Left lung (tissue), 10 donors: ENCODE data around the gene C4orf36. TPM values are rescaled to one million over a fixed set of nuclear protein-coding genes. Genes with fewer than 3 reads are reported as not detected.

Experiments used
- ATAC-seq: fragments of 200-7000 bp; cut with Tn5 transposase; one replicate; pipeline ENCODE4 v1.9.1; 2020; ENCODE audit warnings: moderate library complexity
- DNase-seq, 4 donors: peaks; one replicate each; pipeline ENCODE4 v3.0.0-alpha.2; 2013 to 2020
- H3K27ac ChIP-seq, 2 donors: fragments of 200-600 bp; sonication (generic) in 1 of 2; one replicate each; pipeline versions ENCODE4 v1.5.0 to v1.8.0; 2020 to 2021
- H3K27me3 ChIP-seq, 2 donors: fragments of 200-600 bp; sonication (generic) in 1 of 2; one replicate each; pipeline versions ENCODE4 v1.5.0 to v1.8.0; 2020 to 2021
- H3K36me3 ChIP-seq, 2 donors: fragments of 200-600 bp; sonication (generic) in 1 of 2; one replicate each; pipeline versions ENCODE4 v1.5.0 to v1.8.0; 2020 to 2021
- H3K4me1 ChIP-seq, 2 donors: fragments of 200-600 bp; one replicate each; pipeline ENCODE4 v1.8.0; 2021
- H3K4me3 ChIP-seq, 2 donors: fragments of 200-600 bp; sonication (generic) in 1 of 2; one replicate each; pipeline versions ENCODE4 v1.5.0 to v1.8.0; 2020 to 2021; ENCODE audit warnings: mild to moderate bottlenecking in 1 of 2
- H3K9me3 ChIP-seq, 2 donors: fragments of 200-600 bp; sonication (generic) in 1 of 2; one replicate each; pipeline versions ENCODE4 v1.5.0 to v1.8.0; 2020 to 2021
- CTCF ChIP-seq, 2 donors: fragments of 200-600 bp; sonication (generic) in 1 of 2; IDR thresholded peaks; one replicate each; pipeline versions ENCODE4 v1.5.0 to v1.8.0; 2021; ENCODE audit warnings: antibody characterized with exemption in 2 of 2
- intact Hi-C, 2 donors: fragments of 100-400 bp; cut with DNase I; formaldehyde crosslinking; loops; one replicate each; pipeline versions ENCODE4 v1.11.2 to v1.14.2; 2022
- polyA plus RNA-seq, 6 donors: library from polyadenylated mRNA; unstranded; fragments of 120-200 nt; gene quantifications; one replicate each; pipeline ENCODE4 v1.2.1, GENCODE V29; 2013; ENCODE audit not compliant: insufficient read length in 6 of 6
- total RNA-seq, 2 donors: library from RNA; stranded (reverse); fragmentation: NEBNext Ultra II Directional; extraction: Animal tissue kit (Norgen Biotek cat#: 25700); gene quantifications; one replicate each; pipeline ENCODE4 v1.2.1, GENCODE V29; 2021
- donor health status: DM: no; HTN: yes; CAD: no.
- donor health status: DM: no; HTN: no; CAD: no.

The C4orf36 gene
- total and polyA plus RNA-seq, 8 donors: 1.7 to 11.4 (median 10.1) TPM

- DNase-seq (no peak), ATAC-seq (no peak)
- no peak overlapping the region for H3K4me3 ChIP-seq
- TF ChIP-seq CTCF (IDR thresholded peaks at IDR 0.05): no peak
- peaks cover 0 to 8% of the 10 kb centered on the region in 2 donors for H3K4me1 ChIP-seq
- H3K9me3 ChIP-seq: no peaks in the 10 kb centered on the region
- no peaks in the 10 kb centered on the region for H3K27me3 ChIP-seq
- intact Hi-C loops: no loop called here
- no peaks in the 10 kb centered on the region for H3K36me3 ChIP-seq
- H3K27ac ChIP-seq: no peak overlapping the region
These were observed 9.6 kb upstream of the C4orf36 start for GRCh38 chr4:86901864-86902263.

- ATAC-seq: no peak
- TF ChIP-seq CTCF (IDR thresholded peaks at IDR 0.05): no peak
- no peaks in the 10 kb centered on the region for H3K36me3 ChIP-seq
These were observed 6.3 kb upstream of the C4orf36 start for GRCh38 chr4:86898562-86898961.

GRCh38 chr4:86896596-86896995 is 4.4 kb upstream of the C4orf36 start:
- Histone ChIP-seq H3K27ac (no peak overlapping the region), H3K9me3 (no peaks in the 10 kb centered on the region), H3K27me3 (peaks cover 0 to 14% of the 10 kb centered on the region in 2 donors), H3K4me3 (no peak overlapping the region), H3K4me1 (peaks cover 0 to 25% of the 10 kb centered on the region in 2 donors), H3K36me3 (no peaks in the 10 kb centered on the region)
- DNase-seq (no peak), ATAC-seq (no peak)
- TF ChIP-seq CTCF (IDR thresholded peaks at IDR 0.05): no peak
- intact Hi-C loops: loop anchor here in 1 of 2 donors (5.0 kb wide), 1 partner anchor 399 kb away; no protein-coding TSS in a partner anchor

More at GRCh38 chr4:86898562-86898961, 6.3 kb upstream of the C4orf36 start:
- intact Hi-C loops: loop anchor here in 1 of 2 donors (5.0 kb wide), 1 partner anchor 401 kb away; no protein-coding TSS in a partner anchor
- Histone ChIP-seq H3K4me3 (no peak overlapping the region), H3K27ac (no peak overlapping the region), H3K9me3 (no peaks in the 10 kb centered on the region), H3K27me3 (no peaks in the 10 kb centered on the region), H3K4me1 (peaks cover 0 to 12% of the 10 kb centered on the region in 2 donors)
- DNase-seq: no peak

GRCh38 chr4:86895692-86896488 is 3.7 kb upstream of the C4orf36 start:
- Histone ChIP-seq H3K27me3 (peaks cover 0 to 18% of the 10 kb centered on the region in 2 donors), H3K4me3 (no peak overlapping the region), H3K36me3 (no peaks in the 10 kb centered on the region), H3K4me1 (peaks cover 0 to 28% of the 10 kb centered on the region in 2 donors), H3K9me3 (no peaks in the 10 kb centered on the region), H3K27ac (no peak overlapping the region)
- intact Hi-C loops: loop anchor here in 1 of 2 donors (5.0 kb wide), 1 partner anchor 399 kb away; no protein-coding TSS in a partner anchor
- ATAC-seq (peak; percentile 40), DNase-seq (peak in 2 of 4 donors; percentile 65 to 75)
- TF ChIP-seq CTCF (IDR thresholded peaks at IDR 0.05): peak; percentile 63 to 82

GRCh38 chr4:86894455-86894854 is 2.2 kb upstream of the C4orf36 start:
- no peaks in the 10 kb centered on the region for H3K36me3 ChIP-seq

More at GRCh38 chr4:86894455-86894854, 2.2 kb upstream of the C4orf36 start:
- H3K27ac ChIP-seq: no peak overlapping the region
- no peak overlapping the region for H3K4me3 ChIP-seq
- TF ChIP-seq CTCF (IDR thresholded peaks at IDR 0.05): no peak
- no peak for ATAC-seq
- H3K27me3 ChIP-seq: peaks cover 0 to 18% of the 10 kb centered on the region in 2 donors
- peaks cover 0 to 28% of the 10 kb centered on the region in 2 donors for H3K4me1 ChIP-seq
- no peaks in the 10 kb centered on the region for H3K9me3 ChIP-seq
- intact Hi-C loops: no loop called here
- DNase-seq: no peak
